HG02852 (cell line): Measurements from ENCODE around the gene ABCA2.

Experiments
- ATAC-seq: cut with Tn5 transposase; IDR thresholded peaks from one replicate; pipeline ENCODE4 v1.9.1; 2021; ENCODE audit warnings: mild to moderate bottlenecking, moderate library complexity; ENCODE audit not compliant: unreplicated experiment

ABCA2 gene

GRCh38 chr9:137030538-137031527, 2.8 kb upstream of the ABCA2 start:
- no peak for ATAC-seq

- no peak for ATAC-seq
Observed at GRCh38 chr9:137030006-137030405, 2.0 kb upstream of the ABCA2 start.

- no peak for ATAC-seq
Observed at GRCh38 chr9:137029058-137029936, 1.3 kb upstream of the ABCA2 start.

- peak; percentile 44 for ATAC-seq
Observed at GRCh38 chr9:137028263-137029057, 423 bp upstream of the ABCA2 start.

- no peak for ATAC-seq
Observed at GRCh38 chr9:137026828-137027227, 1.2 kb downstream of the ABCA2 start.

GRCh38 chr9:137026384-137026783, 1.7 kb downstream of the ABCA2 start:
- no peak for ATAC-seq

DNA sequence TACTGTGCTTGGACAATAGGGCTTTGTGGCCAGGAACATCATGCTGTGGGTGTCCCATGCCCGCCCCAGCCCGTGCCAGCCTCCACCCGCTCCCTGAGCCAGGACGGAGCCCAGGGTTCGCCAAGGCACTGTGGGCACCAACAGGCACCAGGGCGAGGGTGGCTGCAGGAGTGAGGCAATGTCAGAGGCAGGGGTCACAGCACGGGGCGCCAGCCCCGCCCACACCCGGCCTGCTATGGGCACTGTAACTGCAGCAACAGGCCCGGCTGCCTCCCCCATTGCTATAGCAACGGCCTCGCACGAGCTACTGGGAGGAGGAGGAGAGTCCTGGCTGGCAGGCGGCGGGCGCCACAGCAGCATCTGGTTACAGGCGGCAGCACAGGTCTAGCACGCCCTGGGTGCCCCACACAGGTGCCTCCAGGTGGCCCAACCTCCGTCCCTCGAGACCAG, 2.5 kb downstream of the ABCA2 start:
- ATAC-seq, result no peak

DNA sequence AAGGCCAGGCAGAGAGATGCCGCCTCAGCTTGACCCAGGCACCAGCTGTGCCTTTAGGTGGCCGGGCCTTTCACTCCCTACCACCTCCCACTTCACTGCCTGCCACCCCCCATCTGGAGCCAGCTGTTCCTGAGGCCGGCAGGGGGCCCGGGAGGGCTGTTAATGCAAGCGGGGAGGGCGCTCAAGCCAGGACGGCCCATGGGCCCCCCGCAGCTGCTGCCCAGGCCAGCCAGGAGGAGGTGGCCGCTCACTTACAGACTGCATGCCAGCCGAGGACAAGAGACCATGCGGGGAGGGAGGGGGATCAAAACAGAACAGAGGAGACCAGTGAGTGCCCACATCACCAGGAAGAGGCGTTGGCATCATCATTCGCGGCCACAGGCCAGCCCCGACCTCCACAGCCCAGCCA, 4.5 kb downstream of the ABCA2 start:
- ATAC-seq, result no peak

DNA sequence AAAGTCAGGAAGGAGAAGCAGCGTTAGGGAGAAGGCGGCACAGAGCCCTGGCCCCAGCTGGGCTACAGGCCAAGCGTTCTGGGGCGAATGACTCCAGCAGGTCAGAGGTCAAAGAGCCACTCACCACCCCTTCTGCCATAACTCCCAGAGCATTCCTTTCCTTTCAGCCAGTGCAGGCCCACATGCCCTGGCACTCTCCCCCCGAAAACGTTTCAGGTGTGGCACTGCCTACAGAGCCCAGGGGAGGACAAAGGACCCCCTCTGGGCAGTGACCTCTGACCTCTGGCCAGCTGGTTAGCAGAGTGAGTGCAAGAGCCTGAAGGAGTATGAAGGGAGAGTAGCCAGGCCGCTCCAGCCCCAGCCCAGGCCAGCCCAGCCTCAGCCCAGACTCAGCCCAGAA, 4.9 kb downstream of the ABCA2 start:
- no peak for ATAC-seq

DNA sequence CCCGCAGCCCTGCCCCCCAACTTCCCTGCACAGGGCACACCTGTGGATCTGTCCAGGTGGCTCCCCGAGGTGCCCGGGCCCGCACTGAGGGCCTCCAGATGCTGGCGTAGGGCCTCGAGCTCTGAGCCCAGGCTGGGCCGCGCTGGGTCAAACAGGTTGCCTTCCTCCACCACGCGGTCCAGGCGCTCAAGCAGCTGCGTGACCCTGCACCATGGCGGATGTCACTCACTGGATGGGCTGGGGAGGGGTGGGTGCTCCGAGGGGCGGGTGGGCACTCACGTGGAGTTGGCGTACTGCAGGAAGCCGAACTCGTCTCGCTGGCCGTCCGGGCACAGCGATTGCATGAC, 5.4 kb downstream of the ABCA2 start:
- ATAC-seq, result no peak

DNA sequence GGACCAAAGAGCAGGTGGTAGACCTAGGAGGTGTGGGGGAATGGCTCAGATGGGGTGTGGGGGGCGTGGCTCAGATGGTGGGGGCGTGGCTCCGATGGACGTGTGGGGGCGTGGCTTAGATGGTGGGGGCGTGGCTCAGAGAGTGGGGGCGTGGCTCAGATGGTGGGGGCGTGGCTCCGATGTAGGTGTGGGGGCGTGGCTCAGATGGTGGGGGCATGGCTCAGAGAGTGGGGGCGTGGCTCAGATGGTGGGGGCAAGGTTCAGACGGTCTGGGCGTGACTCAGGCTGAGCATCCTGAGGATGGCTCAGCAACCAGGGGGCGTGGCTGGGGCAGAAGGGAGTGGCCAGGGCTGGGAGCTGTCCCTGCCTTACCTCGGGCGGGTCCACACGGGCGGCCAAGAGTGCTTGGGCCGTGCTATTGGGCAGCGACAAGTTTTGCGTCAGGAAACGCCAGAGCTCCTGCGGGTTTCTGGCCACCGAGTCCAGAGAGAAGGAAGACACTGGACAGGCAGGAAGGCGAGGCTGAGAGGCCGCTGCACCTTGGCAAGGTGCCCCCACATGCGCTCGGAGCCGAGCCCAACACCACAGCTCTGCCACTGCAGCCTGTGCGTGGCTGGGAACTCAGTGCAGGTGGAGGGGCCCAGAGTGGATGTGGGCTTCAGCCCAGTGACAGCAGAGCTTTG, 5.9 kb downstream of the ABCA2 start:
- ATAC-seq, result no peak

GRCh38 chr9:137021568-137021978, 6.5 kb downstream of the ABCA2 start:
- ATAC-seq, result no peak

DNA sequence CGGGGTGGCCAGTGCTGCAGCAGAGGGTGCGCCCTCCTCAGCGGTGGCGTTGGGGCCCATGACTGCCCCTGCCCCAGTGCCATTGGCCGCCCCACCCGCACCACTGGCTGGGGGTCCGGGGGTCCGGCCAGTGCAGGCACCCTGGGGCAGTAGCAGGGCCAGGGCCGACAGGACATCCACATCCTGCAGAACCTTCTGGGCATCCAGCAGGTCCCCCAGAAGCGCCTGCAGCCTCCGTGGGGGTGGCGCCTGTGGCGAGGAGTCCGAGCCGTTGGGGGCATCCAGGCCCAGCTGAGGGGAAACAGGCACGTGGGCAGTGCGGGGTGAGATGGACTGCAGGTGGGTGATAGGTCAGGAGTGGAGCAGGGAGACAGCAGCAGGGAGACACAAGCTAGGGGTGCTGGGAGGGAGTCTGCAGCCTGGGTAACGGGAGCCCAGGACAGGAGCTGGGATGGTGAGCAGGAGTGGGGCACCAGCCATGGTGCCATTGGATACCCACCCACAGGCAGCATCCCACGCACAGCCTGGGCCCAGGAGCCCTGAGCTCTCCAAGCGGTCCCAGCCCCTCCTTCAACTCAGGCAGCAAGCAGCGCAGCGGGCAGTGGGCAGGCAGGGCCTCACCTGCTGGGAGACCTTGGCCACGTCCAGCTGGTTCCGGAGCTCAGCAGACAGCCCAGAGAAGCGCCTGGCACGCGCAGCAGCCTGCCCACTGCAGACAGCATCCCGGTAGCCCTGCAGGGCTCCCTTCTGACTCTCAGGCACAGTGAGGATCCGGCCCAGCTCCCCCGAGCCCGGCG, 7.1 kb downstream of the ABCA2 start:
- ATAC-seq, result no peak

- no peak for ATAC-seq
Observed at GRCh38 chr9:137019891-137020683, 8.0 kb downstream of the ABCA2 start.

DNA sequence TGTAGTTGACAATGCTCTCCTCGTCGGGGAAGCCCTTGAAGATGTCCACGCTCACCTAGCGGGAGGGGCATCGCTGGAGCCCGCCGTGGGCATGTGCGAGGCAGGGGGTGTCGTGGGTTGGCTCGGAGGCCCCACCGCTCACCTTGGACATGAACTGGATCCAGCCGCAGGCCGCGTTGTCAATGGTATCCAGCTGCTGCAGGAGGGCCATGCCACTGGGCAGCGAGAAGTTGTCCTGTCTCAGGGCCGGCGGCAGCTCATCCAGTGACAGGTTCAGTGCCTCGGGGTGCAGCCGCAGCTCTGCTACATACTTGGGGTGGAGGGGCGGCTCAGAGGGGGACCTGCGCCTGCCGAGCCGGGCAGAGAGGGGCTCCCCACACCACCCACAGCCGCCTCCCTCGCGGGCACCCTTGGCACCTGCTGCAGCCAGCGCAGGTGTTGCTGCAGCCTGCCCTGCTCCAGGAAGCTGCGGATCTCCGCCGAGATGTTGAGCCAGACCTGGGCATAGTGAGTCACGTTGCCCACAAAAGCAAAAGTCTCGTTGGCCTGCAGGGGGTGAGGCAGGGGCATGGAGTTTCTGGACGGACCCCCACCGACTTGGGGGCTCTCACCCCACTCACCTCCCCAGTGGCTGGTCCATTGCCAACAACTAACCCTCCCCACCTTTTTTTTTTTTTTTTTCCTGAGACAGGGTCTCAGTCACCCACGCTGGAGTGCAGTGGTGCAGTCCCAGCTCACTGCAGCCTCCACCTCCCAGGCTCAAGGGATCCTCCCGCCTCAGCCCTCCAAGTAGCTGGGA, 9.1 kb downstream of the ABCA2 start:
- no peak for ATAC-seq

- no peak for ATAC-seq
Observed at GRCh38 chr9:137017791-137018497, 10.1 kb downstream of the ABCA2 start.

DNA sequence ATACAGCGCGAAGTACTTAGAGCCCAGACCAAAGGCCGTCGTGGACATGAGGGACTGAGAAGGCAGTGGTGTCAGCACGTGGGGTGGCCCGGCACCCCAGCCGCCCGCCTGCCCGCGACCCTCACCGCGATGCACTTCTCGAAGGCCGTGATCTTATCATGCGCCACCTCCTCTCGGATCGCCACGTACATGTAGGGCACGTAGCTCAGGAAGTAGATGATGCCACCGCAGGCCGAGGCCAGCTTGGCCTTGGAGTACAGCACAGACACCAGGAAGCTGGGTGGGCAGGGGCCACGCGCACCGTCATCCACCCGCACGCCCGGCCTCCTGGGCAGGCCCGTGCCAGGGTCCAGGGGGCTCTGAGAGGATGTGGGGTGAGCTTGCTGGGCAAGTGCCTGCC, 11.0 kb downstream of the ABCA2 start:
- ATAC-seq, result no peak
